IMR-90 (cell line): ENCODE data around the gene HES7. TPM values are rescaled to one million over a fixed set of nuclear protein-coding genes. Genes with fewer than 3 reads are reported as not detected.

ENCODE experiments used
- ATAC-seq: fragments of 200-7000 bp; cut with Tn5 transposase; 2 replicates; pipeline ENCODE4 v1.9.1; 2020; ENCODE audit warnings: low read depth, mild to moderate bottlenecking, moderate library complexity
- BruUV-seq: library from RNA; stranded (reverse); fragments of 400-500 nt; replicated peaks from 2 replicates; lab custom pipeline; 2021; lab: Mats Ljungman, UMichigan
- CTCF ChIA-PET: fragments of 300-600 bp; formaldehyde crosslinking; extraction: SDS; loops from one replicate; lab custom pipeline; 2021; ENCODE audit warnings: antibody characterized with exemption; lab: Yijun Ruan, JAX
- POLR2A ChIA-PET: fragments of 300-600 bp; sonication (Branson Sonifier 250); formaldehyde crosslinking; loops from one replicate; lab custom pipeline; 2022; ENCODE audit warnings: antibody characterized with exemption; ENCODE audit not compliant: unreplicated experiment; lab: Charles Lee
- DNase-seq: peaks from one replicate; pipeline ENCODE4 v3.0.0; 2013
- H2AFZ ChIP-seq: replicated peaks from 2 replicates; pipeline ENCODE3; 2013; ENCODE audit warnings: low read length, mild to moderate bottlenecking; ENCODE audit not compliant: poor library complexity
- H2AK5ac ChIP-seq: 2 replicates; pipeline ENCODE4 v1.6.1; 2013; ENCODE audit warnings: low read depth, low read length, inconsistent platforms
- H2AK9ac ChIP-seq: replicated peaks from 2 replicates; pipeline ENCODE3; 2013; ENCODE audit warnings: mild to moderate bottlenecking, low read depth, low read length, moderate library complexity; ENCODE audit not compliant: poor library complexity
- H2BK120ac ChIP-seq: 2 replicates; pipeline ENCODE4 v1.6.1; 2013; ENCODE audit warnings: low read depth, low read length, inconsistent platforms
- H2BK15ac ChIP-seq: 3 replicates; pipeline ENCODE4 v1.6.1; 2013; ENCODE audit warnings: low read depth, low read length, inconsistent platforms
- H2BK20ac ChIP-seq: 2 replicates; pipeline ENCODE4 v1.6.1; 2013; ENCODE audit warnings: low read depth, mild to moderate bottlenecking, inconsistent platforms, low read length, moderate library complexity
- H2BK5ac ChIP-seq: 2 replicates; pipeline ENCODE4 v1.6.1; 2013; ENCODE audit warnings: mild to moderate bottlenecking, low read depth, low read length, inconsistent platforms; ENCODE audit not compliant: poor library complexity, severe bottlenecking
- H3K14ac ChIP-seq: replicated peaks from 2 replicates; pipeline ENCODE4 v1.6.1; 2013; ENCODE audit warnings: low read depth, low read length, inconsistent platforms
- H3K18ac ChIP-seq: 2 replicates; pipeline ENCODE4 v1.6.1; 2013; ENCODE audit warnings: low read depth, low read length, control low read depth
- H3K23ac ChIP-seq: 2 replicates; pipeline ENCODE4 v1.6.1; 2013; ENCODE audit warnings: low read depth, low read length, inconsistent platforms
- H3K27ac ChIP-seq: 2 replicates; pipeline ENCODE4 v1.5.1; 2013; ENCODE audit warnings: mild to moderate bottlenecking, control low read depth, low read length; ENCODE audit not compliant: insufficient read depth
- H3K27me3 ChIP-seq: 2 replicates; pipeline ENCODE4 v1.6.1; 2013; ENCODE audit warnings: low read length; ENCODE audit not compliant: control insufficient read depth, insufficient read depth
- H3K36me3 ChIP-seq: 2 replicates; pipeline ENCODE4 v1.6.1; 2013; ENCODE audit warnings: low read length, mixed read lengths; ENCODE audit not compliant: control insufficient read depth, insufficient read depth
- H3K4ac ChIP-seq: 2 replicates; pipeline ENCODE4 v1.6.1; 2013; ENCODE audit warnings: low read depth, low read length, inconsistent platforms
- H3K4me1 ChIP-seq: 2 replicates; pipeline ENCODE4 v1.6.1; 2013; ENCODE audit warnings: low read length, mixed read lengths; ENCODE audit not compliant: control insufficient read depth, insufficient read depth
- H3K4me2 ChIP-seq: 2 replicates; pipeline ENCODE4 v1.6.1; 2013; ENCODE audit warnings: low read depth, mild to moderate bottlenecking, control low read depth, low read length, moderate library complexity
- H3K4me3 ChIP-seq: 2 replicates; pipeline ENCODE4 v1.5.1; 2013; ENCODE audit warnings: low read depth, mild to moderate bottlenecking, control low read depth, low read length, moderate library complexity; ENCODE audit not compliant: insufficient read depth
- H3K56ac ChIP-seq: 2 replicates; pipeline ENCODE4 v1.6.1; 2013; ENCODE audit warnings: low read length, inconsistent platforms; ENCODE audit not compliant: insufficient read depth; ENCODE audit errors: extremely low read depth
- H3K79me1 ChIP-seq, 2 experiments: 2 replicates each; pipeline ENCODE4 v1.6.1; 2013; ENCODE audit warnings: low read length in 2 of 2, inconsistent platforms in 1 of 2, low read depth in 1 of 2
- H3K9ac ChIP-seq: 2 replicates; pipeline ENCODE4 v1.6.1; 2013; ENCODE audit warnings: low read depth, low read length, control low read depth
- H3K9me1 ChIP-seq: 2 replicates; pipeline ENCODE4 v1.6.1; 2013; ENCODE audit warnings: low read length, inconsistent platforms; ENCODE audit not compliant: insufficient read depth
- H3K9me3 ChIP-seq: 2 replicates; pipeline ENCODE4 v1.6.1; 2013; ENCODE audit warnings: low read length; ENCODE audit not compliant: control insufficient read depth, insufficient read depth
- H4K20me1 ChIP-seq: 2 replicates; pipeline ENCODE4 v1.6.1; 2013; ENCODE audit warnings: low read length, inconsistent platforms; ENCODE audit not compliant: insufficient read depth
- H4K5ac ChIP-seq: 2 replicates; pipeline ENCODE4 v1.6.1; 2013; ENCODE audit warnings: mild to moderate bottlenecking, low read depth, low read length, control low read depth
- H4K8ac ChIP-seq, 2 experiments: 2 replicates each; pipeline ENCODE4 v1.6.1; 2013; ENCODE audit warnings: low read depth in 2 of 2, low read length in 2 of 2, control low read depth in 1 of 2, inconsistent platforms in 1 of 2
- H4K91ac ChIP-seq: 2 replicates; pipeline ENCODE4 v1.6.1; 2013; ENCODE audit warnings: low read depth, low read length, inconsistent platforms; ENCODE audit not compliant: insufficient read depth
- BHLHE40 ChIP-seq: fragments of 150-350 bp; IDR thresholded peaks from 2 replicates; pipeline ENCODE4 v1.6.1; 2016; ENCODE audit warnings: mild to moderate bottlenecking, low read depth, low read length
- CEBPB ChIP-seq: IDR thresholded peaks from 2 replicates; pipeline ENCODE4 v1.6.1; 2012; ENCODE audit warnings: low read depth, low read length, improper control_type of control experiment
- CHD1 ChIP-seq: IDR thresholded peaks from 2 replicates; pipeline ENCODE4 v1.6.1; 2012; ENCODE audit warnings: low read depth, low read length, improper control_type of control experiment
- FOS ChIP-seq: fragments of 150-350 bp; IDR thresholded peaks from 2 replicates; pipeline ENCODE4 v1.6.1; 2016; ENCODE audit warnings: low read depth, low read length
- MAFK ChIP-seq: IDR thresholded peaks from 2 replicates; pipeline ENCODE4 v1.6.1; 2012; ENCODE audit warnings: low read depth, low read length, improper control_type of control experiment
- MAZ ChIP-seq: IDR thresholded peaks from 2 replicates; pipeline ENCODE4 v1.6.1; 2012; ENCODE audit warnings: low read depth, mild to moderate bottlenecking, low read length, improper control_type of control experiment, moderate library complexity, borderline replicate concordance
- MXI1 ChIP-seq: IDR thresholded peaks from 2 replicates; pipeline ENCODE4 v1.6.1; 2012; ENCODE audit warnings: low read depth, mild to moderate bottlenecking, low read length, moderate library complexity, borderline replicate concordance
- NFE2L2 ChIP-seq: fragments of 150-350 bp; IDR thresholded peaks from 2 replicates; pipeline ENCODE4 v1.6.1; 2016; ENCODE audit warnings: low read depth, mild to moderate bottlenecking, low read length
- POLR2A ChIP-seq: IDR thresholded peaks from 2 replicates; pipeline ENCODE4 v1.6.1; 2012; ENCODE audit warnings: mild to moderate bottlenecking, low read depth, low read length
- RAD21 ChIP-seq: IDR thresholded peaks from 2 replicates; pipeline ENCODE4 v1.6.1; 2012; ENCODE audit warnings: low read length, improper control_type of control experiment
- RCOR1 ChIP-seq: IDR thresholded peaks from 2 replicates; pipeline ENCODE4 v1.6.1; 2012; ENCODE audit warnings: mild to moderate bottlenecking, low read length, improper control_type of control experiment; ENCODE audit not compliant: insufficient replicate concordance
- RFX5 ChIP-seq: IDR thresholded peaks from 2 replicates; pipeline ENCODE4 v1.8.0; 2012; ENCODE audit warnings: low read depth, mild to moderate bottlenecking, low read length, moderate library complexity
- SMC3 ChIP-seq: fragments of 150-350 bp; IDR thresholded peaks from 2 replicates; pipeline ENCODE4 v1.6.1; 2016; ENCODE audit warnings: low read depth, mild to moderate bottlenecking, antibody characterized with exemption, low read length, moderate library complexity
- WGBS, 2 experiments: methylation state at CpG; one replicate each; pipeline versions ENCODE4 v1.1.5 to v1.1.7; 2013; ENCODE audit warnings: missing lambda C conversion rate in 2 of 2; ENCODE audit not compliant: insufficient read length in 1 of 2; ENCODE audit errors: extremely low coverage in 2 of 2; 5-methylcytosine and 5-hydroxymethylcytosine counted together
- dilution Hi-C: fragments of 300-500 bp; cut with HindIII; formaldehyde crosslinking; loops from one replicate; pipeline ENCODE4 v1.14.3; 2018; ENCODE audit warnings: low sequenced_read_pairs; ENCODE audit not compliant: unreplicated experiment
- in situ Hi-C: fragments of 300-500 bp; cut with MboI; formaldehyde crosslinking; loops from 3 replicates; pipeline ENCODE4 v1.14.3; 2019; ENCODE audit warnings: low sequenced_read_pairs, inconsistent platforms, mixed read lengths
- intact Hi-C: fragments of 100-400 bp; cut with micrococcal nuclease; formaldehyde crosslinking; loops from 2 replicates; pipeline ENCODE4 v1.10.0; 2022
- polyA plus RNA-seq, 3 experiments: library from polyadenylated mRNA; depleted of rRNA; stranded (reverse); fragments of >200 nt; gene quantifications; 2 replicates each; pipeline ENCODE4 v1.2.3, GENCODE V29; 2012; ENCODE audit warnings: low replicate concordance in 1 of 3
- total RNA-seq: library from RNA; depleted of rRNA; stranded (reverse); fragments of >200 nt; gene quantifications from 2 replicates; pipeline ENCODE4 v1.2.3, GENCODE V29; 2012
- TF ChIP-seq, protein P1 (sequence below): fragments of 150-350 bp; IDR thresholded peaks from 2 replicates; pipeline ENCODE4 v1.6.1; 2016; ENCODE audit warnings: low read depth, mild to moderate bottlenecking, low read length, moderate library complexity, borderline replicate concordance
- TF ChIP-seq, protein P2 (sequence below): fragments of 150-350 bp; IDR thresholded peaks from 2 replicates; pipeline ENCODE4 v1.6.1; 2017; ENCODE audit warnings: mild to moderate bottlenecking, antibody characterized with exemption, low read length, low read depth
- TF ChIP-seq, protein P3 (sequence below): conservative IDR thresholded peaks from 2 replicates; pipeline ENCODE4 v1.5.1; 2012; ENCODE audit warnings: mild to moderate bottlenecking, low read depth, low read length, improper control_type of control experiment

Gene HES7
- total and polyA plus RNA-seq, 2 of the 4 experiments (the other 2 are of a cell fraction) = 0.43 TPM; not detected in 1

DNA sequence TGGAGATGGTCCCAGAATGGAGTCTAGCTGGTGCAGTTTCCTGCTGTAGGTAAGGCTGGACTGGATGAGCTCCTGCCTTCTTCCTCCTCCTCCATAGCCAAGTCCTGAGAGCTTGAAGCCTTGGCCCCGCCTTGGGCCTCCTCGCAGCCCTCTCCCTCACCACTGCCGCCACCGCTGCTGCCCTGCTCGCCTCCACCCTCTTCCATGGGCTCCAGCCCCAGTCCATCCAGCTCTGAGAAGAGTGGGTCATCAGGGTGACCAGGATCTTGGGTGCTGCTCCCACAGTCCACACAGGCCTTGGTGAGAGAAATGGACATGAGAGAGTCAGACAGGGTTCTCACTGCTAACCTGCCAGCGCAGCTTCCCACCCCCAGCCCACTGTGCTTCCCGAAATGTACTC, 17.1 kb upstream of the HES7 start:
- in situ Hi-C loops = no loop called here
- dilution Hi-C loops = no loop called here
- Histone ChIP-seq H3K9me3 (no peaks in the 10 kb centered on the region), H3K14ac (no peak overlapping the region), H2BK15ac (no peak overlapping the region), H3K79me1 (no peaks in the 10 kb centered on the region), H2BK120ac (no peak overlapping the region), H2AK9ac (no peak overlapping the region), H4K5ac (no peak overlapping the region), H3K9ac (no peak overlapping the region), H2BK5ac (no peak overlapping the region), H2AFZ (no peak overlapping the region), H4K8ac (no peak overlapping the region), H3K4me2 (no peak overlapping the region), H3K4ac (no peak overlapping the region), H3K4me1 (peaks cover 2% of the 10 kb centered on the region; the same call in 1 of the 2 replicates), H4K20me1 (peaks cover 8% of the 10 kb centered on the region), H4K91ac (no peak overlapping the region), H3K23ac (no peak overlapping the region), H3K18ac (no peak overlapping the region), H2BK20ac (no peak overlapping the region), H2AK5ac (no peak overlapping the region), H3K27ac (no peak overlapping the region), H3K9me1 (peaks cover 10% of the 10 kb centered on the region), H3K4me3 (no peak overlapping the region), H3K36me3 (peaks cover 34% of the 10 kb centered on the region), H3K56ac (no peak overlapping the region), H3K27me3 (no peaks in the 10 kb centered on the region)
- intact Hi-C loops = no loop called here
- ChIA-PET CTCF (no interaction called here), POLR2A (no interaction called here)
- TF ChIP-seq RFX5 (no peak), RAD21 (no peak), MXI1 (no peak), BHLHE40 (no peak), SMC3 (no peak), MAZ (no peak), NFE2L2 (no peak), CHD1 (no peak), FOS (no peak), CEBPB (no peak), MAFK (no peak), RCOR1 (no peak), POLR2A (no peak; the same call in 1 of the 2 replicates)
- TF ChIP-seq, protein P1, sequence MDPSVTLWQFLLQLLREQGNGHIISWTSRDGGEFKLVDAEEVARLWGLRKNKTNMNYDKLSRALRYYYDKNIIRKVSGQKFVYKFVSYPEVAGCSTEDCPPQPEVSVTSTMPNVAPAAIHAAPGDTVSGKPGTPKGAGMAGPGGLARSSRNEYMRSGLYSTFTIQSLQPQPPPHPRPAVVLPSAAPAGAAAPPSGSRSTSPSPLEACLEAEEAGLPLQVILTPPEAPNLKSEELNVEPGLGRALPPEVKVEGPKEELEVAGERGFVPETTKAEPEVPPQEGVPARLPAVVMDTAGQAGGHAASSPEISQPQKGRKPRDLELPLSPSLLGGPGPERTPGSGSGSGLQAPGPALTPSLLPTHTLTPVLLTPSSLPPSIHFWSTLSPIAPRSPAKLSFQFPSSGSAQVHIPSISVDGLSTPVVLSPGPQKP = no peak
- TF ChIP-seq, protein P2, sequence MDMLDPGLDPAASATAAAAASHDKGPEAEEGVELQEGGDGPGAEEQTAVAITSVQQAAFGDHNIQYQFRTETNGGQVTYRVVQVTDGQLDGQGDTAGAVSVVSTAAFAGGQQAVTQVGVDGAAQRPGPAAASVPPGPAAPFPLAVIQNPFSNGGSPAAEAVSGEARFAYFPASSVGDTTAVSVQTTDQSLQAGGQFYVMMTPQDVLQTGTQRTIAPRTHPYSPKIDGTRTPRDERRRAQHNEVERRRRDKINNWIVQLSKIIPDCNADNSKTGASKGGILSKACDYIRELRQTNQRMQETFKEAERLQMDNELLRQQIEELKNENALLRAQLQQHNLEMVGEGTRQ = no peak
- TF ChIP-seq, protein P3, sequence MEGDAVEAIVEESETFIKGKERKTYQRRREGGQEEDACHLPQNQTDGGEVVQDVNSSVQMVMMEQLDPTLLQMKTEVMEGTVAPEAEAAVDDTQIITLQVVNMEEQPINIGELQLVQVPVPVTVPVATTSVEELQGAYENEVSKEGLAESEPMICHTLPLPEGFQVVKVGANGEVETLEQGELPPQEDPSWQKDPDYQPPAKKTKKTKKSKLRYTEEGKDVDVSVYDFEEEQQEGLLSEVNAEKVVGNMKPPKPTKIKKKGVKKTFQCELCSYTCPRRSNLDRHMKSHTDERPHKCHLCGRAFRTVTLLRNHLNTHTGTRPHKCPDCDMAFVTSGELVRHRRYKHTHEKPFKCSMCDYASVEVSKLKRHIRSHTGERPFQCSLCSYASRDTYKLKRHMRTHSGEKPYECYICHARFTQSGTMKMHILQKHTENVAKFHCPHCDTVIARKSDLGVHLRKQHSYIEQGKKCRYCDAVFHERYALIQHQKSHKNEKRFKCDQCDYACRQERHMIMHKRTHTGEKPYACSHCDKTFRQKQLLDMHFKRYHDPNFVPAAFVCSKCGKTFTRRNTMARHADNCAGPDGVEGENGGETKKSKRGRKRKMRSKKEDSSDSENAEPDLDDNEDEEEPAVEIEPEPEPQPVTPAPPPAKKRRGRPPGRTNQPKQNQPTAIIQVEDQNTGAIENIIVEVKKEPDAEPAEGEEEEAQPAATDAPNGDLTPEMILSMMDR = no peak
- no TSS peak for BruUV-seq
- no peak for ATAC-seq
- WGBS, 2 experiments = 100% methylated on average over 1 of the region's 7 CpGs; no CpG with 5 or more reads in 1 of the 2 experiments
- DNase-seq = no peak
